ENCODE measurements around the gene KDM4C. TPM values are rescaled to one million over a fixed set of nuclear protein-coding genes. Genes with fewer than 3 reads are reported as not detected.

Gene KDM4C
- total RNA-seq, 4 donors from 2014 or later = 52.1 to 83.6 (median 65.5) TPM

DNA sequence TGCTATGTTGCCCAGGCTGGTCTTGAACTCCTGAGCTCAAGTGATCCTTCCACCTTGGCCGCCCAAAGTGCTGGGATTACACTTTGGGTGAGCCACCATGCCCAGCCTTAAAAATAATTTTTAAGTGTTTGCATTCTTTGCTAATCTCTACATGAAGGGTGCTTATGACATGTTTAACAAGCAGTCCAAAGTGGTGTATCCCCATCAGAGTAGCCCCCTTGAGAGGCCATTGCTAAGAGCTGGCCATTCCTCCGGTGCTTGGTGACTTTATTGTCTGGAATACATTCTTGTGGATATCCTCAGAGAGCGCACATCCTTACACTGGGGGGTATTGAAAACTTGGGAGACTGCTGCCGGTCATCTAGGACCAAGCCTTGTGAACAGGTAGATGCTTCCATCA lies 395.4 kb downstream of the KDM4C start:
- no peaks in the 10 kb centered on the region for H3K27me3 ChIP-seq
- H3K36me3 ChIP-seq = no peaks in the 10 kb centered on the region
- intact Hi-C loops (cut with DNase I) = no loop called here
- TF ChIP-seq POLR2A (IDR thresholded peaks at IDR 0.05) = no peak
- TF ChIP-seq, protein P1, sequence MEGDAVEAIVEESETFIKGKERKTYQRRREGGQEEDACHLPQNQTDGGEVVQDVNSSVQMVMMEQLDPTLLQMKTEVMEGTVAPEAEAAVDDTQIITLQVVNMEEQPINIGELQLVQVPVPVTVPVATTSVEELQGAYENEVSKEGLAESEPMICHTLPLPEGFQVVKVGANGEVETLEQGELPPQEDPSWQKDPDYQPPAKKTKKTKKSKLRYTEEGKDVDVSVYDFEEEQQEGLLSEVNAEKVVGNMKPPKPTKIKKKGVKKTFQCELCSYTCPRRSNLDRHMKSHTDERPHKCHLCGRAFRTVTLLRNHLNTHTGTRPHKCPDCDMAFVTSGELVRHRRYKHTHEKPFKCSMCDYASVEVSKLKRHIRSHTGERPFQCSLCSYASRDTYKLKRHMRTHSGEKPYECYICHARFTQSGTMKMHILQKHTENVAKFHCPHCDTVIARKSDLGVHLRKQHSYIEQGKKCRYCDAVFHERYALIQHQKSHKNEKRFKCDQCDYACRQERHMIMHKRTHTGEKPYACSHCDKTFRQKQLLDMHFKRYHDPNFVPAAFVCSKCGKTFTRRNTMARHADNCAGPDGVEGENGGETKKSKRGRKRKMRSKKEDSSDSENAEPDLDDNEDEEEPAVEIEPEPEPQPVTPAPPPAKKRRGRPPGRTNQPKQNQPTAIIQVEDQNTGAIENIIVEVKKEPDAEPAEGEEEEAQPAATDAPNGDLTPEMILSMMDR (IDR thresholded peaks at IDR 0.05) = no peak
- no peak for DNase-seq
- H3K4me3 ChIP-seq (replicated peaks in 1 of 3) = no peak overlapping the region
- peaks cover 8 to 23% of the 10 kb centered on the region in 2 donors for H3K4me1 ChIP-seq
- 93 to 97% methylated on average over 4 of the region's 4 CpGs for WGBS, 2 donors
- H3K9me3 ChIP-seq = no peaks in the 10 kb centered on the region
- H3K27ac ChIP-seq = no peak overlapping the region

DNA sequence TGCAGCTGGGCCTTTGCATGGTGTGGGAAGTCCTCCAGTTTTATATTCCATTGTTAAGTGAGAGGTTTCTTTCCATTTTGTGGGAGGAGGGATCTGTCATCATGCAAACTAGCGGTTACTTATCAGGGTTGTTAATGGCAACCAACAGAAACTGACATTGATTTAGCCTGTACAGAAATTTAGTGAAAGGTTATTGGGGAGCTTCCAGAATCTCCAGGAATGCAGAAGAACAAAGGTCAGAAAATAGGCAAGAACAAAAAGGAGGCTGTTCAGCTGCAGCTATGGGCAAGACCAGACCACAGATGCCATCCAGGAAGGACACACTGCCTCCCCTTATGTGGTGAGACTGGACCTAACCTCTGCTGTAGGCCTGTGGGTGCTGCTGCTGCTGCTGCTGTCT lies 395.8 kb downstream of the KDM4C start:
- TF ChIP-seq, protein P1 (IDR thresholded peaks at IDR 0.05) = no peak
- no peak for TF ChIP-seq POLR2A (IDR thresholded peaks at IDR 0.05)
- intact Hi-C loops (cut with DNase I) = no loop called here
- no peak for DNase-seq
- Histone ChIP-seq H3K4me3 (replicated peaks in 1 of 3) (no peak overlapping the region), H3K36me3 (no peaks in the 10 kb centered on the region), H3K9me3 (no peaks in the 10 kb centered on the region), H3K27me3 (no peaks in the 10 kb centered on the region), H3K4me1 (peaks cover 8 to 21% of the 10 kb centered on the region in 2 donors), H3K27ac (no peak overlapping the region)
- WGBS, 2 donors = 92 to 100% methylated on average over 1 of the region's 1 CpG

DNA sequence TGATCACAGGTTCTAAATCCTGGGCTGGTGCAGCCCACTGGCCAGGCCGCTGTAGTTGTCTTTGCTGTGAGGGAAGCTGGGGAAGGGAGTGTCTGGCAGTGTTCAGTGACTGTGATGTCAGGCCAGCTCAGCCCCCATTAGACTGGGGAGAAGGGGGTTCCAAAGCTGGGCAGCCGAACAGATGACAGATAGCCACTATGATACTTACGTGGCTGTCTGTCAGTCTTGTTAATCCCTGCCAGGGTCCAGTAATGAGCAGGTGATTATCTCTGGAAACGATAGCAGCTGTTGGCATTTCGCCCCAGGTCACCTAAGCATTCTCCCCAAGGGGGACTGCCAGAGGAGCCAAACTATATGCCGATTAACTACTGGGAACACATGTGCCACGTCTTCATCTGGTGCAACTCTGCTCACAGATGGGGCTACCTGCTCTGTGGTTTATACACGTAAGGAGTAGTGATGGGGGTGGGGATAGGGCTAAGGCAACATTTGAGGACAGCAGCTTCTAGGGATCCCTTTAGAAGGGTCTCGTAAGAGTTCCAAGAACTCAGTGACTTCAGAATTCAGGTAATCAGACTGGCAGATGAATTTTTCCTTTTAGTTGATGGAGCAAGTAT lies 396.3 kb downstream of the KDM4C start:
- no peak for DNase-seq
- intact Hi-C loops (cut with DNase I) = no loop called here
- WGBS, 2 donors = 88 to 90% methylated on average over 8 to 9 of the region's 9 CpGs

DNA sequence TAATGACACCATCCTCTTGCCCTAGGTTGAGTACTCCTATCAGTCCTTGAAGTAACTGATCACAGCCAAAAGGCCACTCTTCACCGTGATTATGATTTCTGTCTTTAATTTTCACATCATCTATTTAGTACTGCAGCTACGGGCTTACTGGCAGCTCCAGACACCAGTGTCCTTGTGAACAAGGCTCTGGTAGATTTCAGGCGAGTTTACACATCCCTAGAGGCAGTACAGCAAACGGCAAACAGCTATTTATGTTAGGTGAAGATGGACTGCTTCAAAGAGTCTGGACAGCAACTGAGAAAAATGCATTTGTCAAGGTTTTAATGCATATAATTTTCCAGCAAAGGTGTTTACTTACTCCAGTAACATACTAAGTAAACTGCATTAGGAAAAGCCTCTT lies 396.9 kb downstream of the KDM4C start:
- no peaks in the 10 kb centered on the region for H3K27me3 ChIP-seq
- no peak for TF ChIP-seq POLR2A (IDR thresholded peaks at IDR 0.05)
- TF ChIP-seq, protein P1 (IDR thresholded peaks at IDR 0.05) = no peak
- H3K4me1 ChIP-seq = peaks cover 8 to 15% of the 10 kb centered on the region in 2 donors
- no peaks in the 10 kb centered on the region for H3K36me3 ChIP-seq
- no peak overlapping the region for H3K27ac ChIP-seq
- intact Hi-C loops (cut with DNase I) = no loop called here
- H3K9me3 ChIP-seq = no peaks in the 10 kb centered on the region
- DNase-seq = no peak
- WGBS, 2 donors = 73 to 79% methylated on average over 4 of the region's 4 CpGs
- no peak overlapping the region for H3K4me3 ChIP-seq (replicated peaks in 1 of 3)

More for the DNA sequence above, 396.3 kb downstream of the KDM4C start:
- Histone ChIP-seq H3K27me3 (no peaks in the 10 kb centered on the region), H3K4me1 (peaks cover 8 to 21% of the 10 kb centered on the region in 2 donors), H3K4me3 (replicated peaks in 1 of 3) (no peak overlapping the region), H3K9me3 (no peaks in the 10 kb centered on the region), H3K27ac (no peak overlapping the region), H3K36me3 (no peaks in the 10 kb centered on the region)
- TF ChIP-seq, protein P1 (IDR thresholded peaks at IDR 0.05) = no peak
- no peak for TF ChIP-seq POLR2A (IDR thresholded peaks at IDR 0.05)

DNA sequence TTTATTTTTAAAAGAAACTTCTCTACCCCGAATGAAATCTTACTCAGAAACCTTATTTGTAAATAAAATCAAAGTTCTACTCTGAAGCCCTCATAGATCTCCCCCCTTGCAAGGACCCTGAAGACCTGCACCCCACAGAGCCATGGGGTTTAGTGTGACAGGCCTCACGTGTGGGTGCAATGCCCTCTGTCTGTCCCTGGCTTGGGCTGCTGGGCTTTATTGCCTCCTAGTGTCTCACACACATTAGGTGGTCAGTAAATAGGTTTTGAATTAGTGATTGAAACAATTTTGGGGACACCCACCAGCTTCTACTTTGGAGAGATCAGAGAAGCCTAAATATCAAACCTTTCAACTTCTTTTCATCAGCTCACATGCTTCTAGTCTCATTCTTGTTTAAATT lies 403.7 kb downstream of the KDM4C start:
- Histone ChIP-seq H3K4me3 (replicated peaks in 1 of 3) (no peak overlapping the region), H3K27ac (no peak overlapping the region), H3K9me3 (no peaks in the 10 kb centered on the region), H3K36me3 (peaks cover 0 to 6% of the 10 kb centered on the region in 2 donors), H3K4me1 (peaks cover 0 to 5% of the 10 kb centered on the region in 2 donors), H3K27me3 (no peaks in the 10 kb centered on the region)
- WGBS, 2 donors = 65 to 72% methylated on average over 2 of the region's 2 CpGs
- intact Hi-C loops (cut with DNase I) = no loop called here
- no peak for DNase-seq
- no peak for TF ChIP-seq POLR2A (IDR thresholded peaks at IDR 0.05)
- TF ChIP-seq, protein P1 (IDR thresholded peaks at IDR 0.05) = no peak

Measured in thyroid gland (tissue), 4 donors.